OCI-LY3 (cell line): ENCODE measurements around the gene BRSK1.

Experiments
- H2AFZ ChIP-seq: fragments of 200-600, 300-600 bp; shearing (Covaris generic); 2 replicates; pipeline ENCODE4 v1.6.0; 2014; ENCODE audit warnings: antibody characterized with exemption, low read depth, low read length
- H3K27ac ChIP-seq: fragments of 200-600, 300-600 bp; sonication (generic); 2 replicates; pipeline ENCODE4 v1.5.1; 2014; ENCODE audit warnings: mild to moderate bottlenecking, low read length, moderate library complexity, mixed read lengths
- H3K27me3 ChIP-seq: fragments of 200-600, 300-600 bp; sonication (generic); 2 replicates; pipeline ENCODE4 v1.6.1; 2014; ENCODE audit warnings: low read depth, low read length, mixed read lengths
- H3K36me3 ChIP-seq: fragments of 200-600, 300-600 bp; sonication (generic); replicated peaks from 2 replicates; pipeline ENCODE3; 2014; ENCODE audit warnings: low read depth, low read length, mixed read lengths
- H3K4me1 ChIP-seq: fragments of 300-600, 200-600 bp; sonication (generic); 2 replicates; pipeline ENCODE4 v1.6.1; 2014; ENCODE audit warnings: low read length, mixed read lengths
- H3K4me2 ChIP-seq: fragments of 200-600, 300-600 bp; sonication (generic); 2 replicates; pipeline ENCODE4 v1.6.1; 2014; ENCODE audit warnings: low read length, mixed read lengths
- H3K4me3 ChIP-seq: fragments of 300-600, 200-600 bp; sonication (generic); 2 replicates; pipeline ENCODE4 v1.5.1; 2014; ENCODE audit warnings: antibody characterized with exemption, mild to moderate bottlenecking, low read length, moderate library complexity
- H3K79me2 ChIP-seq: fragments of 300-600, 200-600 bp; shearing (Covaris generic); 2 replicates; pipeline ENCODE4 v1.6.1; 2014; ENCODE audit warnings: mild to moderate bottlenecking, low read length, mixed read lengths
- H3K9ac ChIP-seq: fragments of 300-600, 200-600 bp; shearing (Covaris generic); 2 replicates; pipeline ENCODE4 v1.6.0; 2014; ENCODE audit warnings: mild to moderate bottlenecking, low read length, moderate library complexity
- H3K9me3 ChIP-seq: fragments of 200-600, 300-600 bp; shearing (Covaris generic); 2 replicates; pipeline ENCODE4 v1.6.1; 2014; ENCODE audit warnings: low read length, mixed read lengths; ENCODE audit not compliant: insufficient read depth
- H4K20me1 ChIP-seq: fragments of 200-600, 300-600 bp; sonication (generic); 2 replicates; pipeline ENCODE4 v1.6.1; 2016; ENCODE audit warnings: low read length, mixed read lengths; ENCODE audit not compliant: insufficient read depth
- EZH2phosphoT487 ChIP-seq: fragments of 200-600 bp; shearing (Covaris generic); IDR thresholded peaks from 2 replicates; pipeline ENCODE4 v1.6.1; 2018; ENCODE audit warnings: antibody characterized with exemption, mixed run types, low read depth
- TF ChIP-seq, protein P1 (sequence below): fragments of 200-600, 300-600 bp; sonication (generic); IDR thresholded peaks from 2 replicates; pipeline ENCODE4 v1.5.1; 2014; ENCODE audit warnings: antibody characterized with exemption, low read length, low read depth

Gene BRSK1

GRCh38 chr19:55341595-55342531, 58.1 kb downstream of the BRSK1 start:
- Histone ChIP-seq H3K79me2 (peaks cover 8% of the 10 kb centered on the region; the same call in 1 of the 2 replicates), H3K9ac (peak overlapping the region; percentile 94; the same call in 1 of the 2 replicates), H2AFZ (no peak overlapping the region), H3K27ac (no peak overlapping the region), H3K27me3 (0 out of 2 replicates have a peak, but pooled peaks cover 4% of the 10 kb centered on the region), H3K4me1 (peaks cover 9% of the 10 kb centered on the region; the same call in 1 of the 2 replicates), H4K20me1 (no peaks in the 10 kb centered on the region), H3K4me3 (peak overlapping the region; percentile 96), H3K36me3 (peaks cover 5% of the 10 kb centered on the region), H3K4me2 (peak overlapping the region; percentile 87), H3K9me3 (no peaks in the 10 kb centered on the region)
- no peak for TF ChIP-seq EZH2phosphoT487
- TF ChIP-seq, protein P1, sequence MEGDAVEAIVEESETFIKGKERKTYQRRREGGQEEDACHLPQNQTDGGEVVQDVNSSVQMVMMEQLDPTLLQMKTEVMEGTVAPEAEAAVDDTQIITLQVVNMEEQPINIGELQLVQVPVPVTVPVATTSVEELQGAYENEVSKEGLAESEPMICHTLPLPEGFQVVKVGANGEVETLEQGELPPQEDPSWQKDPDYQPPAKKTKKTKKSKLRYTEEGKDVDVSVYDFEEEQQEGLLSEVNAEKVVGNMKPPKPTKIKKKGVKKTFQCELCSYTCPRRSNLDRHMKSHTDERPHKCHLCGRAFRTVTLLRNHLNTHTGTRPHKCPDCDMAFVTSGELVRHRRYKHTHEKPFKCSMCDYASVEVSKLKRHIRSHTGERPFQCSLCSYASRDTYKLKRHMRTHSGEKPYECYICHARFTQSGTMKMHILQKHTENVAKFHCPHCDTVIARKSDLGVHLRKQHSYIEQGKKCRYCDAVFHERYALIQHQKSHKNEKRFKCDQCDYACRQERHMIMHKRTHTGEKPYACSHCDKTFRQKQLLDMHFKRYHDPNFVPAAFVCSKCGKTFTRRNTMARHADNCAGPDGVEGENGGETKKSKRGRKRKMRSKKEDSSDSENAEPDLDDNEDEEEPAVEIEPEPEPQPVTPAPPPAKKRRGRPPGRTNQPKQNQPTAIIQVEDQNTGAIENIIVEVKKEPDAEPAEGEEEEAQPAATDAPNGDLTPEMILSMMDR = no peak

DNA sequence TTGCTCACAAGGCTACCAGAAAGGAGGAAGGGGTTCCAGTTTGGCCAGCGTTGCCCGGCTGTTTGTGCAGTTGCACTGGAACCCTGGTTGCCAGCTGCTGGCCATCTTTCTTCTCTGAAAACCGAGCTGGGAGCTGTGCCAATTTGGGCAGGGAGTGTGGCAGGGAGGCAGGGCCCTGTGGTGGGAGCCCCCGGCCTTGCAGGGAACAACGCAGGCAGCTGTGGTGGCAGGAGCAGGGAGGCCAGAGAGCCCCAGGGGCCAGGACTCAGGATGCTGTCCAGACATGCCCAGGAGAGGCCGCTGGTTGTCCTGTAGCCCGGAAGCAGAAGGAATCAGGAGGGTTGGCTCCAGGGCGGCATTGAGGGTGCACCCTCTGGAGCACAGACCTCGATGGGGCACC, 60.6 kb downstream of the BRSK1 start:
- Histone ChIP-seq H3K27ac (no peak overlapping the region), H3K4me2 (no peak overlapping the region), H3K4me1 (peaks cover 2% of the 10 kb centered on the region; the same call in 1 of the 2 replicates), H3K36me3 (peaks cover 5% of the 10 kb centered on the region), H3K9ac (no peak overlapping the region), H2AFZ (no peak overlapping the region), H3K27me3 (no peaks in the 10 kb centered on the region), H4K20me1 (0 out of 2 replicates have a peak, but pooled peaks cover 2% of the 10 kb centered on the region), H3K79me2 (peaks cover 8% of the 10 kb centered on the region; the same call in 1 of the 2 replicates), H3K4me3 (no peak overlapping the region), H3K9me3 (no peaks in the 10 kb centered on the region)
- TF ChIP-seq, protein P1 = no peak
- no peak for TF ChIP-seq EZH2phosphoT487

DNA sequence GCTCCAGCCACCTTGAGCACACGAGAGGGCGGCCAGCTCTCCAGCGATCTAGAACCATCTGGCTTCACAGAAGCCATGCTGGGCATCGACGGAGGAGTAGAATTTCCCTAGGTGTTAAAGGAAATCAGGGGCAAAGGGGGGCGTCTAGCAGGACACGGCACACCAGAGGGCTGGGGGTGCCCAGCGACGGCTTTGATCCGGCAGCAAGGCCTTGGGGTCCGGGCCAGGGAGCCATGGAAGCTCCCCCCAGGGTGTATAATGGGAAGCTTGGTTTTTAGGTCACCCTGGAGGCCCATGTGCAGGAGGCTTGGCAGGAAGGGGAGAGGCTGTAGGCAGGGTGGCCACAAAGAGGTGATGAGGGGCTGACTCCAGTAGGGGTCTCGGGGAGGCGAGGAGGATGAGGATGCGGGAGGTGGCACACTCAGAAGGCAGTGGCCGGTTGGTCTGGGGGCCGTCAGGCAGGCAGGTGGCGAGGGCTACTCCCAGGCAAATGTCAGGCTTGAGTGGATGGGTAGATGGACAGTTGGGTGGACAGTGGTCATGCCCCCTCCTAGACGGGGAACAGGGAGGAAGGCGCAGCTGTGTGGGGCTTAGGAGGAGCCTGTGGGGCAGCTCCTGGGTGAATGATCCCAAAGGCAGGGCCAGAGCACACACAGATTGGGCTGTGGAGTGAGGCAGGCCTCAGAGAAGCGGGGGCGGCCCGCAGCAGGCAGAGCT, 61.5 kb downstream of the BRSK1 start:
- H3K36me3 ChIP-seq = peaks cover 5% of the 10 kb centered on the region
- no peak overlapping the region for H3K4me3 ChIP-seq
- 0 out of 2 replicates have a peak, but pooled peaks cover 2% of the 10 kb centered on the region for H4K20me1 ChIP-seq
- no peak overlapping the region for H3K9ac ChIP-seq
- H3K79me2 ChIP-seq = peaks cover 6% of the 10 kb centered on the region; the same call in 1 of the 2 replicates
- no peaks in the 10 kb centered on the region for H3K27me3 ChIP-seq
- TF ChIP-seq, protein P1 = no peak
- TF ChIP-seq EZH2phosphoT487 = no peak
- H3K4me2 ChIP-seq = no peak overlapping the region
- H3K27ac ChIP-seq = no peak overlapping the region
- no peak overlapping the region for H2AFZ ChIP-seq
- H3K9me3 ChIP-seq = no peaks in the 10 kb centered on the region
- H3K4me1 ChIP-seq = peaks cover 2% of the 10 kb centered on the region; the same call in 1 of the 2 replicates
